SU-DHL-6 (cell line): Measurements from ENCODE around the gene TPMT.

Experiments used
- CTCF ChIP-seq: fragments of 200-600 bp; sonication (generic); IDR thresholded peaks from one replicate; pipeline ENCODE4 v1.5.1; 2017; ENCODE audit warnings: antibody characterized with exemption, mild to moderate bottlenecking, low read length, moderate library complexity; ENCODE audit not compliant: insufficient read depth, poor library complexity, severe bottlenecking
- EZH2phosphoT487 ChIP-seq: fragments of 200-600 bp; sonication (generic), shearing (Covaris generic); conservative IDR thresholded peaks from 2 replicates; pipeline ENCODE4 v1.6.1; 2018; ENCODE audit warnings: mild to moderate bottlenecking, antibody characterized with exemption, low read length, moderate library complexity, mixed read lengths

DNA sequence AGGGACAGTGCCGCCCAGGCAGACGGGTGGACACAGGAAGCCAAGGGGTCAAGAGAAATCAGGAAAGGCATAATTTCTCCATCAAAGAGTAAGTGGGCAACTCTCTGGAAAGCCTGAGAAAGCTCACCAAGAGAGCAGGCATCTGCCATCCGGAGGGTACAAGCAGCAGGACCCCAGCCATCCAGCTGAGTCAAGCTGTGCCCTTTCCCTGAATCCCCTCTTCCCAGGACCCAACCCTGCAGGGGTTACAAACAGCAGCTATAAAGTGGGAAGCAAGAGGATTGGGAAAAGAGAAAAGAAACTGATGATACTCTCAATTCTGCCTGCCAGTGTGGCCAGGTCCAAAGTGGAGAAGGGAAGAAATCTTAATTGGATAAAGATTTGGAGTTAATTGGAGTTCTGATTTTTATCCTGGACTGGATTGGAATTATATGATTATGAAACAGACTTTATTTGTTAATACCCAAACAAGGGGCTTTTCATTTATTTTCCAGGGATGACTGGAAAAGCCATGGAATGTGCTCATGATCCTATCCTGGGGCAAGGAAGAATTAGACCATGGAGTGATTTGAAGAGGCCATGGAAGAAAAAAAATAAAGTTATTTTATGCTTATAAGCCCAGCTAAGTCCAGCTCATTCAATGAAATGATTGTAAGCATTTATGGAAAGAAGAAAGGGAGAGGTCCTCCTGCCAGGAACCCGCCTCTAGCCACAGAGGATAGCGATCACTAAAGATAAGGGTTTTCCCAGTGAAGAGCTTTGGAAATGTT, 67.3 kb downstream of the TPMT start:
- TF ChIP-seq CTCF: no peak
- no peak for TF ChIP-seq EZH2phosphoT487
